ENCODE measurements around the gene TNFRSF6B. TPM values are rescaled to one million over a fixed set of nuclear protein-coding genes. Genes with fewer than 3 reads are reported as not detected.

The TNFRSF6B gene
- total RNA-seq, 5 donors from 2014 or later (not counting 1 experiment from before 2014, with no cell fraction given), result 0.37 to 1.5 (median 0.91) TPM; not detected in 1

- H3K9me3 Mint-ChIP-seq, result no peaks in the 10 kb centered on the region
- peaks cover 10% of the 10 kb centered on the region for H3K36me3 Mint-ChIP-seq
- Histone ChIP-seq H3K27me3 (replicated peaks in 1 of 2; ENCODE audit: control insufficient read depth in 2 of 2, extremely low read depth in 1 of 2, insufficient read depth in 2 of 2, low read length in 1 of 2) (no peaks in the 10 kb centered on the region), H3K4me3 (ENCODE audit: control insufficient read depth in 1 of 2, extremely low read depth in 1 of 2, low read length in 1 of 2) (no peak overlapping the region), H3K27ac (ENCODE audit: low read length) (no peak overlapping the region), H3K9me3 (no peaks in the 10 kb centered on the region), H3K36me3 (ENCODE audit: control insufficient read depth in 2 of 2, extremely low read depth in 1 of 2, insufficient read depth in 1 of 2, low read length in 1 of 2) (peaks cover 24 to 39% of the 10 kb centered on the region in 2 donors), H3K4me1 (ENCODE audit: control insufficient read depth in 1 of 2, extremely low read depth in 1 of 2, insufficient read depth in 2 of 2, low read length in 2 of 2) (peaks cover 0 to 24% of the 10 kb centered on the region in 2 experiments)
- no peak overlapping the region for H3K27ac Mint-ChIP-seq
- no peaks in the 10 kb centered on the region for H3K27me3 Mint-ChIP-seq
- ChIA-PET POLR2A (no interaction called here), CTCF (interaction anchor here in 1 of 2 donors (0.6 kb wide), 1 partner anchor 23 kb away, joined by 4 read pairs; no protein-coding TSS in a partner anchor)
- ATAC-seq (replicated peaks in 1 of 4) (no peak), DNase-seq (no peak)
- H3K4me3 Mint-ChIP-seq, result no peak overlapping the region
- 95% methylated on average over 22 of the region's 22 CpGs for WGBS (ENCODE audit: insufficient coverage)
- peaks cover 26 to 29% (median 27%) of the 10 kb centered on the region in 3 donors for H3K4me1 Mint-ChIP-seq
Measured at GRCh38 chr20:63661108-63661507, 35.3 kb upstream of the TNFRSF6B start.

- Histone ChIP-seq H3K4me1 (ENCODE audit: control insufficient read depth in 1 of 2, extremely low read depth in 1 of 2, insufficient read depth in 2 of 2, low read length in 2 of 2) (peaks cover 0 to 22% of the 10 kb centered on the region in 2 experiments), H3K4me3 (ENCODE audit: control insufficient read depth in 1 of 2, extremely low read depth in 1 of 2, low read length in 1 of 2) (no peak overlapping the region), H3K27me3 (replicated peaks in 1 of 2; ENCODE audit: control insufficient read depth in 2 of 2, extremely low read depth in 1 of 2, insufficient read depth in 2 of 2, low read length in 1 of 2) (no peaks in the 10 kb centered on the region), H3K36me3 (ENCODE audit: control insufficient read depth in 2 of 2, extremely low read depth in 1 of 2, insufficient read depth in 1 of 2, low read length in 1 of 2) (peaks cover 25 to 44% of the 10 kb centered on the region in 2 donors), H3K27ac (ENCODE audit: low read length) (no peak overlapping the region), H3K9me3 (no peaks in the 10 kb centered on the region)
- no peaks in the 10 kb centered on the region for H3K9me3 Mint-ChIP-seq
- ATAC-seq (replicated peaks in 1 of 4), result no peak
- CTCF ChIA-PET, result interaction anchor here in 1 of 2 donors (0.6 kb wide), 1 partner anchor 22 kb away, joined by 4 read pairs; no protein-coding TSS in a partner anchor
- peaks cover 25 to 29% (median 26%) of the 10 kb centered on the region in 3 donors for H3K4me1 Mint-ChIP-seq
- POLR2A ChIA-PET, result no interaction called here
- H3K27ac Mint-ChIP-seq, result no peak overlapping the region
- no peak overlapping the region for H3K4me3 Mint-ChIP-seq
- no peaks in the 10 kb centered on the region for H3K27me3 Mint-ChIP-seq
- H3K36me3 Mint-ChIP-seq, result peaks cover 12% of the 10 kb centered on the region
- DNase-seq, result no peak
- WGBS (ENCODE audit: insufficient coverage), result 94% methylated on average over 16 of the region's 33 CpGs
Measured at GRCh38 chr20:63661959-63662812, 34.3 kb upstream of the TNFRSF6B start.

GRCh38 chr20:63662813-63663189 is 33.7 kb upstream of the TNFRSF6B start:
- no peak overlapping the region for H3K27ac Mint-ChIP-seq
- ChIA-PET CTCF (no interaction called here), POLR2A (no interaction called here)
- H3K4me3 Mint-ChIP-seq, result no peak overlapping the region
- no peak for ATAC-seq (replicated peaks in 1 of 4)
- H3K27me3 Mint-ChIP-seq, result no peaks in the 10 kb centered on the region
- peaks cover 12% of the 10 kb centered on the region for H3K36me3 Mint-ChIP-seq
- H3K4me1 Mint-ChIP-seq, result peaks cover 22 to 26% (median 23%) of the 10 kb centered on the region in 3 donors
- no peak overlapping the region for H3K4me3 ChIP-seq (ENCODE audit: control insufficient read depth in 1 of 2, extremely low read depth in 1 of 2, low read length in 1 of 2)
- H3K27ac ChIP-seq (ENCODE audit: low read length), result no peak overlapping the region
- no peaks in the 10 kb centered on the region for H3K9me3 Mint-ChIP-seq
- no peaks in the 10 kb centered on the region for H3K9me3 ChIP-seq
- 96% methylated on average over 7 of the region's 9 CpGs for WGBS (ENCODE audit: insufficient coverage)
- peaks cover 25 to 50% of the 10 kb centered on the region in 2 donors for H3K36me3 ChIP-seq (ENCODE audit: control insufficient read depth in 2 of 2, extremely low read depth in 1 of 2, insufficient read depth in 1 of 2, low read length in 1 of 2)
- DNase-seq, result no peak
- peaks cover 0 to 16% of the 10 kb centered on the region in 2 experiments for H3K4me1 ChIP-seq (ENCODE audit: control insufficient read depth in 1 of 2, extremely low read depth in 1 of 2, insufficient read depth in 2 of 2, low read length in 2 of 2)
- no peaks in the 10 kb centered on the region for H3K27me3 ChIP-seq (replicated peaks in 1 of 2; ENCODE audit: control insufficient read depth in 2 of 2, extremely low read depth in 1 of 2, insufficient read depth in 2 of 2, low read length in 1 of 2)

GRCh38 chr20:63663332-63664066 is 33.0 kb upstream of the TNFRSF6B start:
- Histone ChIP-seq H3K9me3 (no peaks in the 10 kb centered on the region), H3K36me3 (ENCODE audit: control insufficient read depth in 2 of 2, extremely low read depth in 1 of 2, insufficient read depth in 1 of 2, low read length in 1 of 2) (peaks cover 25 to 51% of the 10 kb centered on the region in 2 donors), H3K27me3 (replicated peaks in 1 of 2; ENCODE audit: control insufficient read depth in 2 of 2, extremely low read depth in 1 of 2, insufficient read depth in 2 of 2, low read length in 1 of 2) (no peaks in the 10 kb centered on the region), H3K4me3 (ENCODE audit: control insufficient read depth in 1 of 2, extremely low read depth in 1 of 2, low read length in 1 of 2) (no peak overlapping the region), H3K4me1 (ENCODE audit: control insufficient read depth in 1 of 2, extremely low read depth in 1 of 2, insufficient read depth in 2 of 2, low read length in 2 of 2) (peaks cover 0 to 12% of the 10 kb centered on the region in 2 experiments), H3K27ac (ENCODE audit: low read length) (no peak overlapping the region)
- Mint-ChIP-seq H3K4me1 (peaks cover 15 to 20% (median 16%) of the 10 kb centered on the region in 3 donors), H3K4me3 (no peak overlapping the region), H3K27ac (no peak overlapping the region), H3K27me3 (no peaks in the 10 kb centered on the region), H3K9me3 (no peaks in the 10 kb centered on the region), H3K36me3 (peaks cover 17% of the 10 kb centered on the region)
- DNase-seq (no peak), ATAC-seq (replicated peaks in 1 of 4) (no peak)
- WGBS (ENCODE audit: insufficient coverage), result 95% methylated on average over 26 of the region's 26 CpGs
- ChIA-PET CTCF (no interaction called here), POLR2A (no interaction called here)

- CTCF ChIA-PET, result no interaction called here
- Histone ChIP-seq H3K27me3 (replicated peaks in 1 of 2; ENCODE audit: control insufficient read depth in 2 of 2, extremely low read depth in 1 of 2, insufficient read depth in 2 of 2, low read length in 1 of 2) (no peaks in the 10 kb centered on the region), H3K4me3 (ENCODE audit: control insufficient read depth in 1 of 2, extremely low read depth in 1 of 2, low read length in 1 of 2) (no peak overlapping the region), H3K27ac (ENCODE audit: low read length) (no peak overlapping the region), H3K36me3 (ENCODE audit: control insufficient read depth in 2 of 2, extremely low read depth in 1 of 2, insufficient read depth in 1 of 2, low read length in 1 of 2) (peaks cover 25 to 54% of the 10 kb centered on the region in 2 donors), H3K9me3 (no peaks in the 10 kb centered on the region), H3K4me1 (ENCODE audit: control insufficient read depth in 1 of 2, extremely low read depth in 1 of 2, insufficient read depth in 2 of 2, low read length in 2 of 2) (peaks cover 0 to 4% of the 10 kb centered on the region in 2 experiments)
- Mint-ChIP-seq H3K4me3 (no peak overlapping the region), H3K27me3 (no peaks in the 10 kb centered on the region), H3K9me3 (no peaks in the 10 kb centered on the region), H3K36me3 (peaks cover 22% of the 10 kb centered on the region), H3K27ac (no peak overlapping the region), H3K4me1 (peaks cover 8 to 12% (median 11%) of the 10 kb centered on the region in 3 donors)
- no peak for ATAC-seq (replicated peaks in 1 of 4)
- POLR2A ChIA-PET, result no interaction called here
- no peak for DNase-seq
- 96% methylated on average over 22 of the region's 22 CpGs for WGBS (ENCODE audit: insufficient coverage)
Measured at GRCh38 chr20:63664143-63664851, 32.2 kb upstream of the TNFRSF6B start.
